SU-DHL-6 (cell line): Measurements from ENCODE around the gene RAB44.
"Not testable (repeated sequence)": the region's sequence is repeated elsewhere in the genome, so short reads cannot be mapped to it uniquely, and the experiment has no call there.

Experiments
- CTCF ChIP-seq: fragments of 200-600 bp; sonication (generic); IDR thresholded peaks from one replicate; pipeline ENCODE4 v1.5.1; 2017; ENCODE audit warnings: antibody characterized with exemption, mild to moderate bottlenecking, low read length, moderate library complexity; ENCODE audit not compliant: insufficient read depth, poor library complexity, severe bottlenecking
- EZH2phosphoT487 ChIP-seq: fragments of 200-600 bp; sonication (generic), shearing (Covaris generic); conservative IDR thresholded peaks from 2 replicates; pipeline ENCODE4 v1.6.1; 2018; ENCODE audit warnings: mild to moderate bottlenecking, antibody characterized with exemption, low read length, moderate library complexity, mixed read lengths

- TF ChIP-seq CTCF, EZH2phosphoT487: not testable (repeated sequence)
These were observed 26.4 kb downstream of the RAB44 start for GRCh38 chr6:36723992-36724391.
